Testis (tissue), 2 donors: ENCODE results near the gene C12orf75.

Experiments used
- POLR2A ChIP-seq: fragments of 450-650 bp; IDR thresholded peaks from one replicate; pipeline ENCODE4 v1.6.1; 2017; ENCODE audit warnings: antibody characterized with exemption, mild to moderate bottlenecking, moderate library complexity
- TF ChIP-seq, protein P1 (sequence below), 3 experiments: fragments of 450-650 bp in 2 of 3; fragments of 200-600 bp in 1 of 3; sonication (generic) in 1 of 3; IDR thresholded peaks; one replicate each; pipeline ENCODE4 v1.5.1; 2016 to 2019; ENCODE audit warnings: antibody characterized with exemption in 3 of 3, mild to moderate bottlenecking in 2 of 3, moderate library complexity in 1 of 3

- no peak for TF ChIP-seq POLR2A
- TF ChIP-seq, protein P1, sequence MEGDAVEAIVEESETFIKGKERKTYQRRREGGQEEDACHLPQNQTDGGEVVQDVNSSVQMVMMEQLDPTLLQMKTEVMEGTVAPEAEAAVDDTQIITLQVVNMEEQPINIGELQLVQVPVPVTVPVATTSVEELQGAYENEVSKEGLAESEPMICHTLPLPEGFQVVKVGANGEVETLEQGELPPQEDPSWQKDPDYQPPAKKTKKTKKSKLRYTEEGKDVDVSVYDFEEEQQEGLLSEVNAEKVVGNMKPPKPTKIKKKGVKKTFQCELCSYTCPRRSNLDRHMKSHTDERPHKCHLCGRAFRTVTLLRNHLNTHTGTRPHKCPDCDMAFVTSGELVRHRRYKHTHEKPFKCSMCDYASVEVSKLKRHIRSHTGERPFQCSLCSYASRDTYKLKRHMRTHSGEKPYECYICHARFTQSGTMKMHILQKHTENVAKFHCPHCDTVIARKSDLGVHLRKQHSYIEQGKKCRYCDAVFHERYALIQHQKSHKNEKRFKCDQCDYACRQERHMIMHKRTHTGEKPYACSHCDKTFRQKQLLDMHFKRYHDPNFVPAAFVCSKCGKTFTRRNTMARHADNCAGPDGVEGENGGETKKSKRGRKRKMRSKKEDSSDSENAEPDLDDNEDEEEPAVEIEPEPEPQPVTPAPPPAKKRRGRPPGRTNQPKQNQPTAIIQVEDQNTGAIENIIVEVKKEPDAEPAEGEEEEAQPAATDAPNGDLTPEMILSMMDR (IDR thresholded peaks at IDR 0.05) = no peak
Observed at GRCh38 chr12:105341010-105341409, 10.5 kb downstream of the C12orf75 start.
